ENCODE results near the gene NPIPB2.

GRCh38 chr16:11990702-11991390 is 49.0 kb upstream of the NPIPB2 start:
- no peak for TF ChIP-seq POLR2A (IDR thresholded peaks at IDR 0.05)
- no peak for TF ChIP-seq CTCF (IDR thresholded peaks at IDR 0.05)
